SU-DHL-6 (cell line): Measurements from ENCODE around the gene SUMO1.

Experiments
- EZH2phosphoT487 ChIP-seq: fragments of 200-600 bp; sonication (generic), shearing (Covaris generic); conservative IDR thresholded peaks from 2 replicates; pipeline ENCODE4 v1.6.1; 2018; ENCODE audit warnings: mild to moderate bottlenecking, antibody characterized with exemption, low read length, moderate library complexity, mixed read lengths
- TF ChIP-seq, protein P1 (sequence below): fragments of 200-600 bp; sonication (generic); IDR thresholded peaks from one replicate; pipeline ENCODE4 v1.5.1; 2017; ENCODE audit warnings: antibody characterized with exemption, mild to moderate bottlenecking, low read length, moderate library complexity; ENCODE audit not compliant: insufficient read depth, poor library complexity, severe bottlenecking

DNA sequence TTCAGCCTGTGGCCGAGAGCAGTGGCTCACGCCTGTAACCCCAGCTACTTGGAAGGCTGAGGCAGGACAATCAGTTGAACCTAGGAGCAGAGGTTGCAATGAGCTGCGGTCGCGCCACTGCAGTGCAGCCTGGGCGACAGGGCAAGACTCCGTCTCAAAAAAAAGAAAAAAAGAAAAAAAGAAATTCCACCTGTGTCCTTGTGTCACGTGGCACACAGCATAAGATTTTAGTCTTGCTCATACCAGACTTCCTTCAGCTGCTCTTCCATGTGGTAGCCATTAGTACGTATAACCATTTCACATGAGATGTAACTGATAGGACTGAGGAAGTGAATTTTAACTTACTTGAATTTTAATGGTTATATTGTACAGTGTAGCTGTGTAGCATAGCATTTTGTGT lies 31.2 kb upstream of the SUMO1 start:
- TF ChIP-seq, protein P1, sequence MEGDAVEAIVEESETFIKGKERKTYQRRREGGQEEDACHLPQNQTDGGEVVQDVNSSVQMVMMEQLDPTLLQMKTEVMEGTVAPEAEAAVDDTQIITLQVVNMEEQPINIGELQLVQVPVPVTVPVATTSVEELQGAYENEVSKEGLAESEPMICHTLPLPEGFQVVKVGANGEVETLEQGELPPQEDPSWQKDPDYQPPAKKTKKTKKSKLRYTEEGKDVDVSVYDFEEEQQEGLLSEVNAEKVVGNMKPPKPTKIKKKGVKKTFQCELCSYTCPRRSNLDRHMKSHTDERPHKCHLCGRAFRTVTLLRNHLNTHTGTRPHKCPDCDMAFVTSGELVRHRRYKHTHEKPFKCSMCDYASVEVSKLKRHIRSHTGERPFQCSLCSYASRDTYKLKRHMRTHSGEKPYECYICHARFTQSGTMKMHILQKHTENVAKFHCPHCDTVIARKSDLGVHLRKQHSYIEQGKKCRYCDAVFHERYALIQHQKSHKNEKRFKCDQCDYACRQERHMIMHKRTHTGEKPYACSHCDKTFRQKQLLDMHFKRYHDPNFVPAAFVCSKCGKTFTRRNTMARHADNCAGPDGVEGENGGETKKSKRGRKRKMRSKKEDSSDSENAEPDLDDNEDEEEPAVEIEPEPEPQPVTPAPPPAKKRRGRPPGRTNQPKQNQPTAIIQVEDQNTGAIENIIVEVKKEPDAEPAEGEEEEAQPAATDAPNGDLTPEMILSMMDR = no peak
- no peak for TF ChIP-seq EZH2phosphoT487
